Measurements from ENCODE around the gene C16orf95.

GRCh38 chr16:87265261-87265660 is 51.9 kb downstream of the C16orf95 start:
- TF ChIP-seq BHLHE40 (IDR thresholded peaks at IDR 0.05; ENCODE audit: borderline replicate concordance), result no peak
- no peak for TF ChIP-seq ARNT (IDR thresholded peaks at IDR 0.05)
- TF ChIP-seq PKNOX1 (IDR thresholded peaks at IDR 0.05), result no peak
- TF ChIP-seq NFRKB (IDR thresholded peaks at IDR 0.05), result no peak
- TF ChIP-seq L3MBTL2 (conservative IDR thresholded peaks at IDR 0.05), result no peak
- no peak for TF ChIP-seq FOXM1 (IDR thresholded peaks at IDR 0.05; ENCODE audit: borderline replicate concordance)

All from HEK293T (cell line).